ENCODE measurements around the gene DNAJB13.

DNA sequence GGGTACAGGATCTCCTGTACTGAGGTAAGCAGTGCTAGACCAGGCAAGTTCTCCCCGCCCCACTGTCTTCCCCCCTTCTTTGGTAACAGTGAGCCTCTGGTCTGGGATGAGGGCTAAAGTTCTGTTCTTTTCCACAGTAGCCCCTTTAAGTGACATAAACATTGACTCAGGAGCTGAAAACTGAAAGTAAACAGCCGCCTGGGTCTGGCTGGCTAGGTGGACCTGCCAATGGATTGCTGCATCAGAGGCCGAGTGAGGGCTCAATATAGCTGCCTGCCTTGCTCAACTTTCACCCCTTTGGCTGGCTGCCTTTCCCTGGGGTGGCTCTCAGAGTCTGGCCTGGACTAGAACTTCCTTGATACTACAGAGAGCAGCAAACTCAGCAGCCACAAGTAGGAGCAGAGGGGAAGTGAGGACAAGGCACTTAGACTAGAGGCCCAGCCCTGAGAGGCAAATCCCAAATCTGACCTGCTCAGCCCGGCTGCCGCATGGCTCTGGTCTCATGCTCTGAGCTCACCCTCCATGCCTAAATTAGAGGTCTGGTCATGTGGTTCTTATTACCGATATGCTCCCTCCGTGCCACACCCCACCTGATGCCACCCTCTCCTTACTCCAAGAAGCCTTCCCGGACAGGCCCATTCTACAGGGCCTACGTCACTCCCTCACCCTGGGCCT is 67.6 kb downstream of the DNAJB13 start:
- TF ChIP-seq SMC3 (conservative IDR thresholded peaks at IDR 0.05; ENCODE audit: poor library complexity) (no peak), MXI1 (conservative IDR thresholded peaks at IDR 0.05; ENCODE audit: poor library complexity, severe bottlenecking) (no peak), EZH2 (IDR thresholded peaks at IDR 0.05; ENCODE audit: borderline replicate concordance, insufficient read depth, low read length, poor library complexity, severe bottlenecking) (no peak), EP300 (conservative IDR thresholded peaks at IDR 0.05; ENCODE audit: poor library complexity, severe bottlenecking) (no peak), TAF1 (IDR thresholded peaks at IDR 0.05; ENCODE audit: low read depth) (no peak), RAD21 (conservative IDR thresholded peaks at IDR 0.05) (no peak), POLR2AphosphoS5 (IDR thresholded peaks at IDR 0.05) (no peak)
- TF ChIP-seq, protein P1, sequence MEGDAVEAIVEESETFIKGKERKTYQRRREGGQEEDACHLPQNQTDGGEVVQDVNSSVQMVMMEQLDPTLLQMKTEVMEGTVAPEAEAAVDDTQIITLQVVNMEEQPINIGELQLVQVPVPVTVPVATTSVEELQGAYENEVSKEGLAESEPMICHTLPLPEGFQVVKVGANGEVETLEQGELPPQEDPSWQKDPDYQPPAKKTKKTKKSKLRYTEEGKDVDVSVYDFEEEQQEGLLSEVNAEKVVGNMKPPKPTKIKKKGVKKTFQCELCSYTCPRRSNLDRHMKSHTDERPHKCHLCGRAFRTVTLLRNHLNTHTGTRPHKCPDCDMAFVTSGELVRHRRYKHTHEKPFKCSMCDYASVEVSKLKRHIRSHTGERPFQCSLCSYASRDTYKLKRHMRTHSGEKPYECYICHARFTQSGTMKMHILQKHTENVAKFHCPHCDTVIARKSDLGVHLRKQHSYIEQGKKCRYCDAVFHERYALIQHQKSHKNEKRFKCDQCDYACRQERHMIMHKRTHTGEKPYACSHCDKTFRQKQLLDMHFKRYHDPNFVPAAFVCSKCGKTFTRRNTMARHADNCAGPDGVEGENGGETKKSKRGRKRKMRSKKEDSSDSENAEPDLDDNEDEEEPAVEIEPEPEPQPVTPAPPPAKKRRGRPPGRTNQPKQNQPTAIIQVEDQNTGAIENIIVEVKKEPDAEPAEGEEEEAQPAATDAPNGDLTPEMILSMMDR (IDR thresholded peaks at IDR 0.05; ENCODE audit: poor library complexity, severe bottlenecking) = no peak
- TF ChIP-seq, protein P2, sequence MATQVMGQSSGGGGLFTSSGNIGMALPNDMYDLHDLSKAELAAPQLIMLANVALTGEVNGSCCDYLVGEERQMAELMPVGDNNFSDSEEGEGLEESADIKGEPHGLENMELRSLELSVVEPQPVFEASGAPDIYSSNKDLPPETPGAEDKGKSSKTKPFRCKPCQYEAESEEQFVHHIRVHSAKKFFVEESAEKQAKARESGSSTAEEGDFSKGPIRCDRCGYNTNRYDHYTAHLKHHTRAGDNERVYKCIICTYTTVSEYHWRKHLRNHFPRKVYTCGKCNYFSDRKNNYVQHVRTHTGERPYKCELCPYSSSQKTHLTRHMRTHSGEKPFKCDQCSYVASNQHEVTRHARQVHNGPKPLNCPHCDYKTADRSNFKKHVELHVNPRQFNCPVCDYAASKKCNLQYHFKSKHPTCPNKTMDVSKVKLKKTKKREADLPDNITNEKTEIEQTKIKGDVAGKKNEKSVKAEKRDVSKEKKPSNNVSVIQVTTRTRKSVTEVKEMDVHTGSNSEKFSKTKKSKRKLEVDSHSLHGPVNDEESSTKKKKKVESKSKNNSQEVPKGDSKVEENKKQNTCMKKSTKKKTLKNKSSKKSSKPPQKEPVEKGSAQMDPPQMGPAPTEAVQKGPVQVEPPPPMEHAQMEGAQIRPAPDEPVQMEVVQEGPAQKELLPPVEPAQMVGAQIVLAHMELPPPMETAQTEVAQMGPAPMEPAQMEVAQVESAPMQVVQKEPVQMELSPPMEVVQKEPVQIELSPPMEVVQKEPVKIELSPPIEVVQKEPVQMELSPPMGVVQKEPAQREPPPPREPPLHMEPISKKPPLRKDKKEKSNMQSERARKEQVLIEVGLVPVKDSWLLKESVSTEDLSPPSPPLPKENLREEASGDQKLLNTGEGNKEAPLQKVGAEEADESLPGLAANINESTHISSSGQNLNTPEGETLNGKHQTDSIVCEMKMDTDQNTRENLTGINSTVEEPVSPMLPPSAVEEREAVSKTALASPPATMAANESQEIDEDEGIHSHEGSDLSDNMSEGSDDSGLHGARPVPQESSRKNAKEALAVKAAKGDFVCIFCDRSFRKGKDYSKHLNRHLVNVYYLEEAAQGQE (IDR thresholded peaks at IDR 0.05; ENCODE audit: borderline replicate concordance) = no peak
